ENCODE results near the gene SLC9A5. TPM values are rescaled to one million over a fixed set of nuclear protein-coding genes. Genes with fewer than 3 reads are reported as not detected.
A peak's percentile ranks its signal among the peaks of the same experiment; 100 is the strongest.

The SLC9A5 gene
- total RNA-seq, 2 donors from 2014 or later: 3.5 to 15.7 TPM

- H3K4me1 Mint-ChIP-seq: peaks cover 38% of the 10 kb centered on the region
- no peak for ATAC-seq (replicated peaks)
- no peaks in the 10 kb centered on the region for H3K9me3 Mint-ChIP-seq
- peaks cover 62% of the 10 kb centered on the region for H3K36me3 Mint-ChIP-seq (ENCODE audit: low read depth)
- peak overlapping the region; percentile 98 for H3K4me3 Mint-ChIP-seq
- H3K27ac Mint-ChIP-seq: peak overlapping the region; percentile 99
- H3K27me3 Mint-ChIP-seq: no peaks in the 10 kb centered on the region
These were observed 20.6 kb upstream of the SLC9A5 start for GRCh38 chr16:67228034-67228785.

- peaks cover 69% of the 10 kb centered on the region for H3K36me3 Mint-ChIP-seq (ENCODE audit: low read depth)
These were observed 19.9 kb upstream of the SLC9A5 start for GRCh38 chr16:67228905-67229304.

GRCh38 chr16:67229906-67230808 lies 18.6 kb upstream of the SLC9A5 start:
- Mint-ChIP-seq H3K9me3 (no peaks in the 10 kb centered on the region), H3K4me3 (no peak overlapping the region), H3K27me3 (no peaks in the 10 kb centered on the region), H3K4me1 (peaks cover 21% of the 10 kb centered on the region), H3K27ac (no peak overlapping the region), H3K36me3 (ENCODE audit: low read depth) (peaks cover 81% of the 10 kb centered on the region)
- no peak for ATAC-seq (replicated peaks)

More at GRCh38 chr16:67228905-67229304, 19.9 kb upstream of the SLC9A5 start:
- Mint-ChIP-seq H3K4me3 (peak overlapping the region; percentile 98), H3K9me3 (no peaks in the 10 kb centered on the region), H3K27me3 (no peaks in the 10 kb centered on the region), H3K27ac (no peak overlapping the region), H3K4me1 (peaks cover 32% of the 10 kb centered on the region)
- ATAC-seq (replicated peaks): no peak

- no peak for ATAC-seq (replicated peaks)
- H3K36me3 Mint-ChIP-seq (ENCODE audit: low read depth): peaks cover 90% of the 10 kb centered on the region
- H3K4me3 Mint-ChIP-seq: no peak overlapping the region
- H3K9me3 Mint-ChIP-seq: no peaks in the 10 kb centered on the region
- H3K27me3 Mint-ChIP-seq: no peaks in the 10 kb centered on the region
- H3K4me1 Mint-ChIP-seq: peaks cover 14% of the 10 kb centered on the region
- H3K27ac Mint-ChIP-seq: no peak overlapping the region
These were observed 17.7 kb upstream of the SLC9A5 start for GRCh38 chr16:67230809-67231660.

GRCh38 chr16:67233596-67233995 lies 15.2 kb upstream of the SLC9A5 start:
- ATAC-seq (replicated peaks): no peak
- Mint-ChIP-seq H3K9me3 (no peaks in the 10 kb centered on the region), H3K27me3 (no peaks in the 10 kb centered on the region), H3K27ac (no peak overlapping the region), H3K4me1 (peaks cover 7% of the 10 kb centered on the region), H3K4me3 (no peak overlapping the region), H3K36me3 (ENCODE audit: low read depth) (peaks cover 97% of the 10 kb centered on the region)

- Mint-ChIP-seq H3K4me3 (no peak overlapping the region), H3K36me3 (ENCODE audit: low read depth) (peaks cover 97% of the 10 kb centered on the region), H3K27me3 (no peaks in the 10 kb centered on the region), H3K27ac (no peak overlapping the region), H3K4me1 (peaks cover 7% of the 10 kb centered on the region), H3K9me3 (no peaks in the 10 kb centered on the region)
- ATAC-seq (replicated peaks): no peak
These were observed 14.6 kb upstream of the SLC9A5 start for GRCh38 chr16:67234180-67234597.

GRCh38 chr16:67235816-67236562 lies 12.8 kb upstream of the SLC9A5 start:
- peaks cover 7% of the 10 kb centered on the region for H3K4me1 Mint-ChIP-seq
- no peaks in the 10 kb centered on the region for H3K9me3 Mint-ChIP-seq
- ATAC-seq (replicated peaks): peak; percentile 76
- H3K36me3 Mint-ChIP-seq (ENCODE audit: low read depth): peaks cover 96% of the 10 kb centered on the region
- peak overlapping the region; percentile 58 for H3K27ac Mint-ChIP-seq
- no peaks in the 10 kb centered on the region for H3K27me3 Mint-ChIP-seq
- H3K4me3 Mint-ChIP-seq: peak overlapping the region; percentile 65

GRCh38 chr16:67236563-67237395 lies 12.0 kb upstream of the SLC9A5 start:
- Mint-ChIP-seq H3K36me3 (ENCODE audit: low read depth) (peaks cover 97% of the 10 kb centered on the region), H3K4me3 (peak overlapping the region; percentile 65), H3K27ac (peak overlapping the region; percentile 58), H3K4me1 (peaks cover 14% of the 10 kb centered on the region), H3K9me3 (no peaks in the 10 kb centered on the region), H3K27me3 (no peaks in the 10 kb centered on the region)
- ATAC-seq (replicated peaks): peak; percentile 89

- peak overlapping the region; percentile 56 for H3K27ac Mint-ChIP-seq
- no peaks in the 10 kb centered on the region for H3K9me3 Mint-ChIP-seq
- H3K27me3 Mint-ChIP-seq: no peaks in the 10 kb centered on the region
- H3K36me3 Mint-ChIP-seq (ENCODE audit: low read depth): peaks cover 94% of the 10 kb centered on the region
- H3K4me3 Mint-ChIP-seq: peak overlapping the region; percentile 42
- peaks cover 17% of the 10 kb centered on the region for H3K4me1 Mint-ChIP-seq
- no peak for ATAC-seq (replicated peaks)
These were observed 11.1 kb upstream of the SLC9A5 start for GRCh38 chr16:67237396-67238277.

GRCh38 chr16:67238278-67238575 lies 10.6 kb upstream of the SLC9A5 start:
- Mint-ChIP-seq H3K4me3 (no peak overlapping the region), H3K27me3 (no peaks in the 10 kb centered on the region), H3K4me1 (peaks cover 19% of the 10 kb centered on the region), H3K9me3 (no peaks in the 10 kb centered on the region), H3K27ac (peak overlapping the region; percentile 56), H3K36me3 (ENCODE audit: low read depth) (peaks cover 91% of the 10 kb centered on the region)
- ATAC-seq (replicated peaks): no peak

- Mint-ChIP-seq H3K27ac (peak overlapping the region; percentile 8), H3K4me1 (peaks cover 19% of the 10 kb centered on the region), H3K9me3 (no peaks in the 10 kb centered on the region), H3K4me3 (no peak overlapping the region), H3K27me3 (no peaks in the 10 kb centered on the region), H3K36me3 (ENCODE audit: low read depth) (peaks cover 83% of the 10 kb centered on the region)
- no peak for ATAC-seq (replicated peaks)
These were observed 9.8 kb upstream of the SLC9A5 start for GRCh38 chr16:67238806-67239470.

GRCh38 chr16:67240506-67240905 lies 8.3 kb upstream of the SLC9A5 start:
- H3K36me3 Mint-ChIP-seq (ENCODE audit: low read depth): peaks cover 81% of the 10 kb centered on the region
- no peaks in the 10 kb centered on the region for H3K9me3 Mint-ChIP-seq
- ATAC-seq (replicated peaks): no peak
- H3K4me1 Mint-ChIP-seq: peaks cover 29% of the 10 kb centered on the region
- no peak overlapping the region for H3K27ac Mint-ChIP-seq
- H3K27me3 Mint-ChIP-seq: no peaks in the 10 kb centered on the region
- H3K4me3 Mint-ChIP-seq: no peak overlapping the region
